ENCODE data around the gene DCAF5. TPM values are rescaled to one million over a fixed set of nuclear protein-coding genes. Genes with fewer than 3 reads are reported as not detected.

The DCAF5 gene
- total and polyA plus RNA-seq, 2 of the 8 experiments (the other 6 are each of a cell fraction or from before 2014, with no cell fraction given) = 24.3 to 31.0 TPM

GRCh38 chr14:69043596-69044260, 109.2 kb downstream of the DCAF5 start:
- no peaks in the 10 kb centered on the region for H3K79me2 ChIP-seq (ENCODE audit: control insufficient read depth in 1 of 2, insufficient read depth in 2 of 2, low read length in 2 of 2)
- no peaks in the 10 kb centered on the region for H3K9me3 ChIP-seq (ENCODE audit: insufficient read depth in 2 of 2, low read depth in 1 of 2, low read length in 1 of 2)
- H3K27ac ChIP-seq (ENCODE audit: low read depth, low read length) = no peak overlapping the region
- no peak overlapping the region for H3K9ac ChIP-seq (replicated peaks in 1 of 4; ENCODE audit: extremely low read depth in 1 of 4, low read depth in 3 of 4, low read length in 3 of 4)
- H2AFZ ChIP-seq (ENCODE audit: low read length) = no peak overlapping the region
- WGBS, 2 experiments (ENCODE audit: extremely low coverage in 1 of 2, insufficient coverage in 1 of 2, insufficient read length in 1 of 2, insufficient replicate concordance in 2 of 2, low coverage in 1 of 2, low lambda C conversion rate in 2 of 2, missing lambda C conversion rate in 1 of 2) = 90% methylated on average over 8 of the region's 8 CpGs; no CpG with 5 or more reads in 1 of the 2 experiments
- H2BK15ac ChIP-seq (ENCODE audit: low read length) = no peak overlapping the region; the same call in 1 of the 2 replicates
- no peak overlapping the region for H3K4me3 ChIP-seq (ENCODE audit: extremely low read depth in 1 of 4, insufficient read depth in 2 of 4, low read depth in 3 of 4, low read length in 4 of 4)
- H3K56ac ChIP-seq (replicated peaks; ENCODE audit: insufficient read length, low read depth, low read length) = no peak overlapping the region
- no peak overlapping the region for H4K8ac ChIP-seq (ENCODE audit: extremely low read depth, insufficient read depth, low read length)
- H3K4me2 ChIP-seq (ENCODE audit: insufficient read depth in 1 of 2, low read depth in 2 of 2, low read length in 2 of 2) = no peak overlapping the region
- ChIA-PET POLR2A (ENCODE audit: partially characterized antibody) (no interaction called here), CTCF (ENCODE audit: partially characterized antibody) (interaction anchor here (0.7 to 4.9 kb wide), 10 partner anchors 9 to 1920 kb away, joined by 3 to 17 read pairs (median 4); no protein-coding TSS in a partner anchor)
- no peak for TF ChIP-seq RXRA (IDR thresholded peaks at IDR 0.05; ENCODE audit: insufficient read depth, low read depth, low read length)
- TF ChIP-seq SUZ12 (IDR thresholded peaks at IDR 0.05; ENCODE audit: low read length) = no peak
- peaks cover 13 to 29% (median 15%) of the 10 kb centered on the region in 4 experiments for H3K4me1 ChIP-seq (replicated peaks in 1 of 4; ENCODE audit: control insufficient read depth in 3 of 4, insufficient read depth in 4 of 4, low read length in 3 of 4)
- H2BK12ac ChIP-seq (ENCODE audit: low read depth, low read length) = 0 out of 2 replicates have a peak overlapping the region, but pooled peaks have one; percentile 40
- no peak overlapping the region for H2BK120ac ChIP-seq (replicated peaks; ENCODE audit: low read depth, low read length)
- H3K18ac ChIP-seq (ENCODE audit: extremely low read depth, low read length) = no peak overlapping the region
- no peaks in the 10 kb centered on the region for H3K36me3 ChIP-seq (ENCODE audit: control insufficient read depth in 2 of 4, insufficient read depth in 4 of 4, low read length in 3 of 4)
- no peak overlapping the region for H3K4ac ChIP-seq (replicated peaks; ENCODE audit: insufficient read length, low read depth, low read length)
- H3K14ac ChIP-seq (ENCODE audit: insufficient read length) = no peak overlapping the region
- no peak overlapping the region for H4K91ac ChIP-seq (replicated peaks; ENCODE audit: insufficient read length, low read length)
- H2BK20ac ChIP-seq (ENCODE audit: low read length) = no peak overlapping the region
- H4K5ac ChIP-seq (ENCODE audit: insufficient read length, low read depth, low read length) = no peak overlapping the region
- H3K23ac ChIP-seq (ENCODE audit: insufficient read length) = no peak overlapping the region
- no peaks in the 10 kb centered on the region for H3K23me2 ChIP-seq (ENCODE audit: low read depth, low read length)
- DNase-seq (ENCODE audit: low read depth in 1 of 2, low spot score in 2 of 2) = no peak
- no peaks in the 10 kb centered on the region; a peak in 1 of 7 replicates for H3K27me3 ChIP-seq (replicated peaks in 1 of 4; ENCODE audit: control insufficient read depth in 3 of 4, extremely low read depth in 1 of 4, insufficient read depth in 3 of 4, low read length in 3 of 4)
- no peak overlapping the region for H2BK5ac ChIP-seq (ENCODE audit: low read depth, low read length)
- no peak for FAIRE-seq
- no peaks in the 10 kb centered on the region for H4K20me1 ChIP-seq (replicated peaks in 1 of 2; ENCODE audit: control insufficient read depth in 1 of 2, insufficient read depth in 2 of 2, low read length in 2 of 2)
- H3K79me1 ChIP-seq (ENCODE audit: low read depth, low read length) = no peaks in the 10 kb centered on the region
- H2AK5ac ChIP-seq (ENCODE audit: low read depth, low read length) = no peak overlapping the region
